Kasumi-1 (cell line): ENCODE measurements around the gene CACNA2D2.

ENCODE experiments used
- DNase-seq, 2 experiments: peaks; one replicate each; lab custom pipeline; 2025; lab: John Stamatoyannopoulos, UW

The CACNA2D2 gene

DNA sequence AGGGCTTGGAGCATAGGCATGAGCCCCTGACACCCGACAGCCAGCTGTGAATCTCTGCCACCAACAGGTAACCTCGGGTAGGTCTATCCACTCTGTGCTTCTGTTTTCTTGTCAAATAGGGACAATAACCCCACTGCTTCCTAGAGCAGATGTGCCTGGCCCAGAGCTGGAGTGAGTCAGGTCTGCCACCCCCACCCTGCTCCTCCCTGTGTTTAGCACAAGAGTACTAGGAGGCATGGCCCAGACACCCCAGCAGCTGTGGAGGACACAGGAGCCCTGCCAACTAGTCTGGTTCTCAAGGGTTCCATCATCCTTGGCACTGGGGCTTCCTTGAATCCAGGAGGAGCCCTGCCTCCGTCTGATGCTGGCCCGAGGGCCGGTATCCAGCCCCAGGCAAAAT, 110.4 kb downstream of the CACNA2D2 start:
- no peak for DNase-seq

GRCh38 chr3:50392101-50392715, 111.2 kb downstream of the CACNA2D2 start:
- no peak for DNase-seq

- no peak for DNase-seq
Measured at GRCh38 chr3:50390508-50391224, 112.8 kb downstream of the CACNA2D2 start.

DNA sequence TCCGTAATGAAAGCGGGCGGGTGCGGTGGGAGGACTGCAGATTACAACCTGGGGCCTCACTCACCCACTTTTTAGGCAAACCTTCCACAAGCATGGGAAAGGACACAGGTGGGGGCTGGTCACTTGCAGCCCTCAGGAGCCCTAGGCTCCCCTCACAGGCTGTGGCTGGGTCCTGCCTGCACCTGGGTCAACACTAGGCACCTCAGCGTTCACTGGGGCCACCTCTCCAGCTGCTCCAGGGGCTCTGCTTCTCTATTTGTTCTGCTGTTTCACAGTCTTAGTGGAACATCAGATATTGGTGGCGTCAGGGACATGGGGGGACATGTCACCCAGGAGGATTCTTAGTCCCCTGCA, 114.0 kb downstream of the CACNA2D2 start:
- no peak for DNase-seq

DNA sequence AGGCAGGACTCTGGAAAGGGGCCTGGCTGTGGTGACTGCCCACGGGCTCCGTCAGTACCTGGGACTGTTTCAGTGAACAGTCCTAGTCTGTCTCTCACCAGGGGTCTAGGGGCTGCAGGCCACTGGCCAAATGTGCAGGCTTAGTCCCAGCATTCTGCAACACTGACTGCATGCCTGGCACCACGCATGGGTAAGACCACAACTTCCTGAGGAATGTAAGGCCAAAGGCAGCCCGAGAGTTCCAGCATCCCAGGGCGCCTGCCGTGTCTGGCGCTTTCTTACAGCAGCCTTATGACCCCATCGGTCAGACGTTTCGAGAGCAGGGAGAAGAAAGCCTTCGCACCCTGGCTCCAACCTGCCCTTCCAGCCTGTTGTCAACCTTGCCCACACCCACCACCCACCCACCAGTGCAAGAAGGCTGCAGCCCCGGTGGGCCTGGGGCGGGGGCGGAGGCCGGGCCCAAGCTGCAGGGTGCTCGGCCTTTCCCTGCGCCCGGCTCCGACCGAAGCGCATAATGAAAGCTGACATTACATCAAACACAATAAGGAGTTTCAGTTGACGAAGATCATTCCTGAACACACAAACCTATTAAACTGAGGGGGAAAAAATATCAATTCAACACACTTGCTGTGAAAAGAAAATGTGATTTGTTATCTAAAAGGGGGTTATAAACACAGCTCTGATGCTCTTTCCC, 114.6 kb downstream of the CACNA2D2 start:
- DNase-seq = no peak

- DNase-seq = peak in 1 of 2 experiments; percentile 9
Measured at GRCh38 chr3:50388016-50388719, 115.3 kb downstream of the CACNA2D2 start.

GRCh38 chr3:50385754-50386153, 117.7 kb downstream of the CACNA2D2 start:
- no peak for DNase-seq

DNA sequence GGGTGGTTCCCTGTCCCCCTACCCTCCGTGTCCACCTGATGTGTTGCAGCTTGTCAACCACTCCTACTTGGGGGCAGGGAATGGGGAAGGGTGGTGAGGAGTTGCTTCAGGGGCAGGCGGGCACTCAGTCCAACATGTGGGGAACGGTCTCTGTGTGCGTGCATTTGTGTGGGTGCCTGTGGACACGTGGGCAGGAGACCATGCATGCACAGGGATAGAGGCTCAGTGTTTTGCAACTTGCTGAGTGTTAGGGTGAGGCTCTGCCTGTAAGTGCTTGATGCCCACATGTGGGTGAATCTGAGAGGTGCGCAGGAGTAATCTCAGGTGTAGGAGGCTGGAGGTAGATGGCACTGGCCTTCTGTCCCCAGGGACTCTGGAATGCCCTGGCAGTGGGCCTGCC, 119.7 kb downstream of the CACNA2D2 start:
- no peak for DNase-seq

DNA sequence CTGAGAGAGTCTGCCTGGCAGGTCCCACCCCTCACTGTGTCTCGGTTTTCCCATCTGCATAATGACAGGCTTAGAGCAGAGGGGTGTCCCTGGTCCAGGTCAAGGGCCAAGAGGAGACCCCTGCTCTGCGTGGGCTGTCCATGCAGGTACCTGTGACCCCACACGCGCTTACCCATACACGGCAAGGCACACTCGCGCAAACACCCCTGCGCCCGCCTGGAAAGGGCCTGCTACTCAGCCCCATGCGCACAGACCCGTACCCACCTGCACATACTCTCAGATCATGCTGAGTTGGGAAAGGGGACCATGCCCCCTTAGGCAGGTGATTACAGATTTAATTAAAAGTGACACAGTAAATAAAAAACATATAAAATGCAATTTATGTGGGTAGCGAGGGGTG, 120.7 kb downstream of the CACNA2D2 start:
- DNase-seq = no peak

- DNase-seq = no peak
Measured at GRCh38 chr3:50381383-50381782, 122.1 kb downstream of the CACNA2D2 start.

GRCh38 chr3:50380405-50381085, 122.9 kb downstream of the CACNA2D2 start:
- DNase-seq = no peak

GRCh38 chr3:50378757-50379156, 124.7 kb downstream of the CACNA2D2 start:
- DNase-seq = no peak

DNA sequence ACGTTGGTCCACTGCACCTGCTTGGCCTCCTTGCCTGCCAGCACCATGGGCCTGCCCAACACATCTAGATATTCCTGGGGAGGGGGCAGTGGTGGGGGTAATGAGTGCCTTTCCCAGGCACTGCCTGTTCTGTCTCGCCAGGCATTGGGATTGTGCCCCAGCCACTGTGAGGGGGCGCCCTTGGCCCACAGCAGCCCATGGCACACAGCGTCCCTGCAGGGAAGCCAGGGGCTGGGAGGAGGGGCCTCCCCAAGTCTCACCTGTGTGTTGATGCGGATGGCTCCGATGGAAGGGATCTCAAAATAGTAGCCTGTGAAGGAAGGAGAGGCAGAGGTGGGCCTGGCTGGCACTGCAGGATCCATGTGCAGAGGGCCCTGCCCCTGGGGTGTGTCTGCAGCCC, 125.4 kb downstream of the CACNA2D2 start:
- DNase-seq = no peak

DNA sequence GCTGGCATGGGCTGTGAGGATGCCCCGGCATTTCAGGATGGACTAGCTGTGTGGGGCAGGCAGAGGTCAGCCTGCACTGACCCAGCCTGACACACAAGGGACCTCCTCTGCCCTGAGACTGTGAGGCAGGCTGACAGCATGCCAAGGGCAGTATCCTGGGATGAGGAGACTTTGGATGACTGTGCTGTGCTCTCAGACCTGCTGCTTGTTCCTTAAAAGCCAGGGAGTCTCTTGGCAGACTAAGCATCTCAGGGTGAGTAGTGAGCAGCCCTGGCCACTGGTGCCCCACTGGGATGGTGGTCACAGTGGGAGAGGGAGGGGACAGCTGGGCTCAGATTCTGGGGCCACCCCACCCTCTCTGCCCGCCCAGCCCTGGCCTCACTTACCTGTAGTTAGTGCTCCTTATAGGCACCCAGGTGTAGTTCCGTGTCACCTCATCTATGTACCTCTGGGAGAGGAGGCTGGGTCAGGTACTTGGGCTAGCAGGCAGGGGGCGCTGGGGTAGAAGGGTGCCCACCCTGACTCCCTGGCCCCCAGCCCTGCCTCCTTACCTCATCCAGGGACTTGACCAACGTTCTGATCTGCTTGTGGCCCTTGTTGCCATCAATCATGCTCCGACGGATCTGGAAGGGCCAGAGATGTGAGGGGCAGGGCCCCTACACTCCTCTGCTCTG, 128.0 kb downstream of the CACNA2D2 start:
- DNase-seq = no peak

GRCh38 chr3:50374363-50375257, 128.8 kb downstream of the CACNA2D2 start:
- no peak for DNase-seq

- no peak for DNase-seq
Measured at GRCh38 chr3:50373146-50374051, 130.0 kb downstream of the CACNA2D2 start.

- no peak for DNase-seq
Measured at GRCh38 chr3:50372349-50372748, 131.1 kb downstream of the CACNA2D2 start.

GRCh38 chr3:50371133-50371685, 132.2 kb downstream of the CACNA2D2 start:
- no peak for DNase-seq

GRCh38 chr3:50370594-50370993, 132.8 kb downstream of the CACNA2D2 start:
- peak; percentile 46 to 61 for DNase-seq
